Suppressor macrophage (primary cell): Measurements from ENCODE around the gene THSD4.

Experiments
- DNase-seq, 4 experiments: peaks; one replicate each; pipeline ENCODE4 v3.0.0-alpha.2; 2020 to 2022

The THSD4 gene

DNA sequence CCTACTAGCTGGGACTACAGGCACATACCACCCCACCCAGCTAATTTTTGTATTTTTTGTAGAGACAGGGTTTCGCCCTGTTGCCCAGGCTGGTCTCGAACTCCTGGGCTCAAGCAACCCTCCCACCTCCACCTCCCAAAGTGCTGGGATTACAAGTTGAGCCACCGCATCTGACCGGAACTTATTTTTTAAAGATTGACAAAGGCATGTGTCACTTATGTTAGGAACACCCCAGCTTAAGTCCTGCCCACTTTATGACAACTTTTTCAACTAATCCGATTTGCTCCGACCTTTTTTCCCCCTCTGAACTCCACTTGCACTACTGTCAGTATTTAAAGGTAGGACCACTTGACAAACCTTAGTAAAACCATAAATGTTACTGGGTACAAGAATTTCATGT is 483.5 kb downstream of the THSD4 start:
- no peak for DNase-seq

- no peak for DNase-seq
Observed at GRCh38 chr15:71599418-71600151, 484.3 kb downstream of the THSD4 start.

DNA sequence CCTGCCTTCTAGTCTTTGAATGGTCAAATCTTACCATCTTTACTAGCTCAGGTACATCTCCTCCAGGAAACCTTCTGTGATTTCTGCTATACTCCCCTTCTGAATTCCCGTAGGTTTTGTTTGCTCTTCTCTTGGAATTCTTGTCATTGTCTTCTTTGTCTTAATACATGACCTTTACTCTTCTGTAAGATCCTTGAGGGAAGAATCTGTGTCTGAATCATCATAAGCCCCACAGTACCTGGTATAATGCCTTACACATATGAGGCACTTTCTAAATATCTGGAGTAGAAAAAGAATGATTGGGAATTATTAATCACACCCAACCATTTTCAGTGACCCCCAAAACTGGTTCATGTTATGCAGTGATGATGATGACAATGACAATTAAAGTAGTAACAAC is 485.0 kb downstream of the THSD4 start:
- no peak for DNase-seq

DNA sequence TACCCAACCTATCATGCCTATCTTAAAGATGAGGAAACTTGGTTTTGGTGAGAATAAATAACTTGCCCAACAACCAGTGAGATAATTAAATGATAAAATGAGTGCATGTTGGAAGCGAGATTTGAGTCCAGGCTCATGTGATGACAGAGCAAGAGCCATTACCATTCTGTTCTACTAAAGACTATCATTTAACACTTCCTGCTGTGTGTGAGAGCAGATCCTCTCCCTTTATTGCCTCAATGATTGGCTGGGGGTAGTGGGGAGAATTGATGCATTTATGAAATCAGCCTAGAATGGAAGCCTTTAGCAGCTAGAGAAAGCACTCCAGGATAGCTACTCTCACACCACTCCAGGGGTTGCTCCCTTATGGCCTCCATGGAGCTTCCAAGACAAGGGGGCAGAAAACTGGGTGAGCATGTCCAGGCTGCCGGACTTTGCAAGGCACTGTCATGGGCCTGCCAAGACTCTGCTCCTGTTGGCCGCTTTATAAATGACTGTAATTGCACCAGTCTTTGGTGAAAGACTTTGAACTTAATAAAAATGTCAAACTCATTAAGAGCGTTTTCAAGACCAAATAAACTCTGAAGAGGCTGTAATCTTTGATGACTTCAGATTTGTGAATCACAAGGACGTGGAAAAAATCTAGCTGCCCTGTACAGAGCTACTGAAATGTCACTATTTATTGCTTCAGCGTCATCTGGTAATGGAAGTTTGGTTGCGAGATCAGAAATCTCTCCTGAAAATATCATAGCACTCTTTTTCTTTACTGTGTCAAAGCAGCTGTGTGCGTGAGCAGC is 486.0 kb downstream of the THSD4 start:
- DNase-seq = no peak

DNA sequence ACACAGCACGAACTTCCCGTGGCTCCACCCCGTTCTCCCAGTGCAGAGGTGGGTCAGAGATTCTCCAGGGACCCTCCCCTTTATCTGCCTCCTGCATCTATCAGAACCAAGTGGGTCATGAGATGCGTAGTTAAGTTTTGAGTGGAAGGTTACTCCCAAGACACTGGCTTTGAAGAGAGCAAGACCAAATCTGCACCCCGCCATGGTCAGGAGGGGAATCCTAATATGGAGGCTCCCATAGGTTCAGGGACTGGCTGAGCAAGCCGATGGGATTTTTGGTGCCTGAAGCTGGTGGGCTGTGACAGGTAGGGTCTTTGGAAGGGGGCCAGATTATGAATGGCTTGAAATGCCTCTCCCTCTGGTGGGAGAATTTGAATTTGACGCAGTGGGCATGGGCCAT is 488.1 kb downstream of the THSD4 start:
- no peak for DNase-seq

DNA sequence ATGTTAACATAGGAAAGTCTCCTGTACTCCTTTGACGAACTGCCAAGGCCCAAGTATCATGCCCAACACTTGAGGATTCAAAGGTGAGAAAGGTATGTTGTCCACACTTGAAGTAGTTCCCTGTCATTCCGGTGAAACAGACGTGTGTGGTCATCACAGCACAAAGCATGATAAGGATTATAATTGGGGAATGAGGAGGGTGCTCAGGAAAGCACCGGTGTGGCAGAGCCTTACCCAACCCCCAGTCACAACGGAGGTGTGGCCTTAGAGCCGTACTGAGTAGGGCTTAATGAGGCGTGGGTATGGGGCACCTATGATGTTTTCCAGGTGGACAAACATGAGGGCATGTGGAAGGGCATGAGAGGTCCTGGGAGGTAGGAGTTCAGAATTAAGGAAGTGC is 492.1 kb downstream of the THSD4 start:
- no peak for DNase-seq

- DNase-seq = no peak
Observed at GRCh38 chr15:71610728-71611552, 495.7 kb downstream of the THSD4 start.

GRCh38 chr15:71611553-71612396 is 496.5 kb downstream of the THSD4 start:
- no peak for DNase-seq

DNA sequence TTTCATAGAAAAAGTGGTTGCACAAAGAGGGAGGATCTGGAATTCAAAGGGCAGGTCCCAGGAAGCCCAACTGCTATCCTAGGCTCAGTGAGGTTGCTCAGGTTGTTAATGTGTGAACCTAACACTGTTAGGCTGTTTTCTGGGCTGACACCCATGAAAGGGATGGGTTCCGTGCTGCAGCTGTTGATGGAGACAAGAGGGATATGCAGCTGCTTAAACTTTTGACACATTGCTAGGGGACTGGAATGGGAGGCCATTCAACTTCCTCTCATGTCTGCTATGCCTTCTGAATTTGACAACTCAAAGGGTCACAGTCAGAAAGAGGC is 497.1 kb downstream of the THSD4 start:
- no peak for DNase-seq

DNA sequence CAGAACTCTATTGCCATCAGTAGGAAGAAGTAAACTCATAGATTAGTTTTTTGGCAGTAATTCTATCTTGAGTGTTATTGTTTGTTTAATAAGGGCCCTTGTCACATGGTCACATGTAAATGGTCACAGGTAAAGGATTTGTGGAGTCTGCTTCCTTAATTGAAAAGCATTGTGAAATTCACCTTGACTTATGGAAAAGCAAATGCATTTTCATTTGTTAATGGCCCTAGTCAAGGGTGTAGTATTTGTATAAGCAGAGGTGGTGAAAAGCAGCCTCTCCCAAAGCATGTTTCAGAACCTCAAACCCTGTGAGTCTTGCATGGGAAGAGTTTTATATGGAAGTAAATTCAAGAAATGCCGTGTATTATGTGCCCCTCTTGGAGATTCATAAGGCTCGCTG is 497.6 kb downstream of the THSD4 start:
- no peak for DNase-seq

- DNase-seq = no peak
Observed at GRCh38 chr15:71623111-71623510, 507.8 kb downstream of the THSD4 start.

GRCh38 chr15:71626596-71627088 is 511.4 kb downstream of the THSD4 start:
- DNase-seq = no peak

- no peak for DNase-seq
Observed at GRCh38 chr15:71627188-71627587, 511.9 kb downstream of the THSD4 start.

DNA sequence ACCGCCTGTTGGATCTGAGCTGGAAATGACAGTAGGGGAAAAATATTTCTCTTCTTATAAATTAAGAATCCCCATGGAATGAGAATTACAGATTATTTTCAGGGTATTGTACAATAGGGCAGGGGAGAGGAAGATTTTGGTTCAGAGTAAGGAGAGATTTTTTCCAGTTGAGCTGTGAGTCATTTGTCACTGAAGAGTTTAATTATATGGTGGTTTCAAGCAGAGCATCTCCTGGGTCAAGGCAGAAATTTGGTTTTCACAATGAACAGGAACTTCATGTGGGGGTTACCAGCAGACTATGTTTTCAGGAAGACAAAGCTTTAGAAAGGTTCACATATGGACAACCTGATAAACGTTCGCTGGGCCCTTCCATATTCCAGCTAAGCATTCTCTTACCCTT is 512.3 kb downstream of the THSD4 start:
- DNase-seq = no peak

DNA sequence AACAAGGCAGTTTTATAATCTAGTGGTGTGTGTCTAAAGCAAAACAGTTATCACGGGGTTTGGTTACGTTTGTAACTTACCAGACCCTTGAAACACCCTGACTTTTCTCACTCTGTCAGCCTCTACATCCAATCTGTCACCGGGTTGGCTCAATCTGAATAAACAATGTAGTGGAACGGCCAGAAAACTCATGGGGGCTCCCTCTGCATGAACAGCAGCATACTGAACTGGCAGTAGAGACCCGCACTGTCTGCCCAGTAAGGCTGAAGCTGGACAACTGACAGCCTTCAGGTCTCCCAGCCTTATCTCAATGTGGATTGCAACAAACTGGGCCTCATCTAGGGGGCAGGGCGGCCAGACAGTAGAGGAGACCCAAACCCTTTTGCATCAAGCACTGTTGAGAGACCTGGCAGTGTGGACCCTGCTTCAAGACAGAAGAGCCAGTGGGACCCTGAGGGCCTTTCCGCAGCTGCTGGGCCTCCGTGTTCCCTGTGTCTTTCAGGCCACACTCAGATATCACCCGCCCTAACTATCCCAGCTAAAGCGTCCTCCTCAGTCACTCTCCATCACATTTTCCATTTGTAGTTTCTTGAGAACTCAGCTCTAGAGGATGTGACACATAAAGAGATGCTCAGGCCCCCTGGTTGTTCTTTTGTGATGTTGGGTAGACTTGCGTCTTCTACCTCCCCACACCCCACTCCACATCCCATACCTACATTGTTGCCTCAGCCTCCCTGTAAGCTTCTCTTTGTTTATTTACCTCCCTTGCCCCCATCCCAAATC is 513.9 kb downstream of the THSD4 start:
- no peak for DNase-seq

- DNase-seq = no peak
Observed at GRCh38 chr15:71629781-71630474, 514.7 kb downstream of the THSD4 start.

DNA sequence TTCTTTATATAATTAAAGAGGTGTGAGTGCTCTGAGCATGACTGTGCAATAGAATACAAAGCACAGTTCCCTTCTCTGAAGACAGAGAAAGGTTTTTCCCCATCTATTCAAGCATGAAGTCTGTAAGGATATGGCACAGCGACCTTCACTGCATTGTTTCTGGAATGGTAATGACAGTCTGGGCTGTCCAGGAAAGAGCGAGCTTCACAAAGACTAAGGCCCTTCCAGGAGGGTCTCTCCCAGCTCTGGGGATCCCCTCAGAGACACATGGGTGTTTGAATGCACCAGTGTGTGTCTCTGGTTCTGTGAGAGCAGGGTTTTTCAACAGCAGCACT is 515.2 kb downstream of the THSD4 start:
- no peak for DNase-seq

GRCh38 chr15:71632576-71633195 is 517.4 kb downstream of the THSD4 start:
- no peak for DNase-seq

GRCh38 chr15:71634820-71635560 is 519.7 kb downstream of the THSD4 start:
- no peak for DNase-seq

DNA sequence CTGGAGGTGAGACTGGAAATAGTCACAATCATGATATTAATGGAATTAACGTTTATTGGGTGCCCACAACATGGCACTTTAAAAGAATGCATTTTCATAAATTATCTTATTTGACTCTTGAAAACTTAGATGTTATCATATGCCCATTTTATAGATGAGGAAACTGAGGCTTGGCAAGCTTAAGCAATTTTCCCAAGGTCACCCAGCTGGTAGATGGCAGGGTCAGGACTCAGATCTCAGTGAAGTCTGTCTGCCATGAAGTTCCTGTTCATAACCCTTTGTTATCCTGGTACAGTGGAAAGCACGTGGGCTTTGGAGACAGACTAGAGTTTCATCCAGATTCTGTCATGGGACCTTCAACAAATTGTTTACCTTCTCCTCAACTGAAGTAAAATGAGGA is 520.5 kb downstream of the THSD4 start:
- DNase-seq = no peak
